Fibroblast of the aortic adventitia (primary cell): ENCODE results near the gene C12orf50. TPM values are rescaled to one million over a fixed set of nuclear protein-coding genes. Genes with fewer than 3 reads are reported as not detected.

Source experiments
- DNase-seq: peaks from one replicate; pipeline ENCODE4 v3.0.0-alpha.2; 2010; ENCODE audit warnings: low read depth
- H3K4me3 ChIP-seq: 2 replicates; pipeline ENCODE4 v1.5.1; 2011; ENCODE audit warnings: low read depth, mild to moderate bottlenecking, control low read depth, low read length, moderate library complexity
- CTCF ChIP-seq: IDR thresholded peaks from 2 replicates; pipeline ENCODE4 v1.5.1; 2011; ENCODE audit warnings: mild to moderate bottlenecking, low read length, control low read depth, inconsistent platforms; ENCODE audit not compliant: insufficient read depth
- total RNA-seq: library from RNA; depleted of rRNA; stranded (reverse); fragments of >200 nt; gene quantifications from 2 replicates; pipeline ENCODE4 v1.2.3, GENCODE V29; 2012; ENCODE audit warnings: low replicate concordance

Gene C12orf50
- total RNA-seq, 1 donor, result not detected

DNA sequence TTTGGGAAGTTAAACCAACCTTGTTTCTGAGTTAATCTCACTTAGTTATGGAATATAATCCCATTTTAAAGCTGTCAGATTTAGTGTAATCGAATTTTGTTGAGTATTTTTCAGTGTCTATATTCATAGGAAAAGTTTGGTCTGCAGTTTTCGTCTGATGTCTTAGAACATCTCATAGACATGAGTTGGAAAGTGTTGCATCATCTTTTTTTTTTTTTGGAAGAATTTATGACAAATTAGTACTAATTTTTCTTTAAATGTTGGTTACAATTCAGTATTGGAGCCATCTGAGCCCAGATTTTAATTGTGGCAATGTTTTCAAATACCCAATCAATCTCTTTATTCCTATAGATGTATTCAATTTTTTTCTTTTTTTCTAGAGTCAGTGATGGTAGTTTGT is 27.9 kb downstream of the C12orf50 start:
- DNase-seq, result no peak
- TF ChIP-seq CTCF, result no peak
- H3K4me3 ChIP-seq, result no peak overlapping the region

- H3K4me3 ChIP-seq, result no peak overlapping the region
- DNase-seq, result peak; percentile 80
- TF ChIP-seq CTCF, result peak; percentile 79
Observed at GRCh38 chr12:87995581-87996178, 33.5 kb downstream of the C12orf50 start.

- no peak overlapping the region for H3K4me3 ChIP-seq
- no peak for DNase-seq
- no peak for TF ChIP-seq CTCF
Observed at GRCh38 chr12:87991483-87991882, 37.7 kb downstream of the C12orf50 start.

- no peak overlapping the region for H3K4me3 ChIP-seq
- DNase-seq, result no peak
- no peak for TF ChIP-seq CTCF
Observed at GRCh38 chr12:87988534-87988933, 40.7 kb downstream of the C12orf50 start.

DNA sequence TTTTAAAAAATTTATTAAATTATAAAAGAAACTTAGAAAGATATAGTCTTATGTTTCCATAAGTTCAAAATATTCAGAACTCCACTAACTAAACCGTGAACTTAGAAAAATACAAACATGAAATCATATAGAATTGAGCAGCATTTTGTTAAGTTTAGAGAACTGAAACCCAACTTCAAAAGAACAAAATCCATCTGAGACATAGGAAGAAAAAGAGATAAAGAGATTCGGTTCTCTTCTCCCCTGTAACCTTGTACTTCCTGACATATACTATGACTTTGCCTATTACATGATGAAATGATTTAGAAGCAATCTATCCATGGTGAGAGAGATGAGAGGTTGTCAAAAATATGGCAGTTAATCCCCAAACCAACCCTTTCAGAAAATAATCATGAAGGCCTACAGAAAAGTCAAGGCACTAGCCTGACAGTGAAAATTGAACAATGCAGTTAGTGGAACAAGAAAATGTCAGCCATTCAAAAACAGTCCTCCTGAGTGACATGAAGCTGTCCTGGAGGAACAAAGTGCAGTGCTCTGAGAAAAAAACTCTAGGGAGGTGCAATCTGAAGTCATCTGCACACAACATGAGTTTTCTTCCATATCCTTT is 44.0 kb downstream of the C12orf50 start:
- no peak for DNase-seq
- no peak for TF ChIP-seq CTCF

DNA sequence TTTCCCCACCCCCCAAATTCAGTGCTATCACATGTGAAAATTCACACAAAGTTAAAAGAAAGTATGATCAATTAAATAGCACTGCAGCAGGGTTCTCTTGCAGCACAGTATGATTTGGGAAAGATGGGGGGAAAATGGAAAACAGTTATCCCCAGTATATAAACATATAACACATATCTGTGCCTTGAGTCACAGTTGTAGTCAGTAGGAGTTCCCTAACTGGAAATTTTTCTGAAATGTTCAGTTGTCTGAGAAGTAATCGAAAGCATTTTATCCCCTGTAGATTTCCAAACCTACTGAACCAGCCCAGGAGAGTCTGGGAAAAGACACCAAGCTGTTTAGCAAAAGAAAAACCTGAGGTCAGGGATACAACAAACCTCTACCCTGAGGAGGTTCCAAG is 47.0 kb downstream of the C12orf50 start:
- no peak for TF ChIP-seq CTCF
- DNase-seq, result peak; percentile 11
- no peak overlapping the region for H3K4me3 ChIP-seq

More for the DNA sequence above, 44.0 kb downstream of the C12orf50 start:
- H3K4me3 ChIP-seq, result no peak overlapping the region
